ENCODE data around the gene XRCC3.

The XRCC3 gene

DNA sequence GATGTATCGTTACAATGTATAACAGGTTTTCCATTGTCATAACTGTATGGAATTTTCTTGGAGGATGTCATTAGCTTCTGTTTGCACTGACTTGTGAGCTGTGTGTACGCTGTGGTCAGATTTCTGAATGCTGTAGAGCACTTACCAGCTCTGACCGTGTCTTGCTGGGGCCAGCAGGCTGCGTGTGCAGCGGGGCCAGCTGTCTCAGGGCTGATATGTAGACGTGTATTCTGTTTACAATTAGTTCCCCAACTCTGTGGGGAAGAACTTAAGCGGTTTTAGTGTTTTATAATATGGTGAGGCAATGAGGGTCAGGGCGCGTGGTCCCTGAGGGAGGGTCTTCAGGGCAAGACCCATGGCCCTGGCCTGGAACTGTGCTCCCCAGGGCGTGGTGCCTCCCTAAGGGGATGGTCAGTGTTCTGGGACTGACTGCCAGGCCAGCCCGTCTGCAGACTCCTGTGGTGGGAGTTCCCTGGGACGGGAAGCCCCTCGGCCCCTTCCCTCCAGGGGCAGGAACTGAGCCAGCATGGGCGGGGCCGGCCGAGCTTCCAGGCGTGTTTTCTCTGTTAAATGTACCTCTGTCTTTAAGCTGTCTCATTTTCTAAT lies 18.7 kb downstream of the XRCC3 start:
- H3K4me3 ChIP-seq (ENCODE audit: low read depth, low read length): no peak overlapping the region
- DNase-seq (ENCODE audit: low read depth): no peak

DNA sequence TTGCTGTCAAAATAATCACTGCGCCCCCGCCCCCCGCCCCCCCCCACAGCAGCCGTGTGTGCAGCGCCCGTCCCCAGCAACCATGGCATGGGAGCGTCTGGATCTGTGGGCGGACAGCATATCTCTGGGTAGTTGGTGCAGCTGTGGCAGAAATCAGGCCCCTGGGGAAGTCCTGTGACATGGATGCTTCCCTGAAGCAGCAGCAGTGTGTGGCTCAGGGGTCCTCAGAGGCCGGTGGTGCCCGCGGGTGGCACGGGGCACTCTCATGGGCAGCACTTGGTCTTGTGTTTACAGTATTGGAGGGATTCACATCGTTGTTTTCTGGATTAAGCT lies 19.2 kb downstream of the XRCC3 start:
- no peak overlapping the region for H3K4me3 ChIP-seq (ENCODE audit: low read depth, low read length)
- DNase-seq (ENCODE audit: low read depth): no peak
- no peak for TF ChIP-seq CTCF (IDR thresholded peaks at IDR 0.05; ENCODE audit: control insufficient read depth, extremely low read depth, insufficient read depth)

More for the DNA sequence above, 18.7 kb downstream of the XRCC3 start:
- TF ChIP-seq CTCF (IDR thresholded peaks at IDR 0.05; ENCODE audit: control insufficient read depth, extremely low read depth, insufficient read depth): no peak

DNA sequence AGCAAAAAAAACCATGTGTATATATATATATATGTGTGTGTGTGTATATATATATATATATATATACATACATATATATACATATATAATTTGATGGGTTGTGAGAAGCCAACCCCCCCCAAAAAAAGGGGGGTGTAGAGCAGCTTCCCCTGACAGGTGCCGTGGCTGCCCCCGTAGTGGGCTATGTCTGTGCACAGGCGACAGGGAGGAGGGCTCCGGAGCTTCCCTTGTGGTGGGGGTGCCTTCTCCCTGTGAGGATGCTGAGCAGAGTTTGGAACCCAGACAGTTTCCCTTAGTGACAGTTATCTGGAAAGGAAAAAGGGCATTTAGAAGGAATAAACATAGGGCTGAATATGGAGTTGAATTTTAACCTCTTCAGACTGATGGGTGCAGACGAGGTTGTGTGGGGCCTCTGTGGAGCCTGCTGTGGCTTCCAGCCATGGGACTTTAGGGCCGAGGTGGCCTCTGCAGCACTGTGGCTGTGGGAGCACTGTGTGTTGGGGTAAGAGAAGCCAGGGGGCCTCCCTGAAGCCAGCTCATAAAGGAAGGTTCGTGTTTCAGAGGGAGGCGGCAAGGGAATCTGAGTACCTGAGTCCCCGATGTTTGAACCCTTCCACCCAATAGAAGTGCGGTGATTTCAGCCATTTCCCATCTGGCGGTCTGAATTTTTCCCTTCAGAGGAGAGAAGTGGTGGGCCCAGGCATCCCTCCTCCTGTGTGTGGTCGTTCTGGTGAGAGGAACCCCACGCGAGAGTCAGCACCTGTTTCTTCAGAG lies 19.8 kb downstream of the XRCC3 start:
- TF ChIP-seq CTCF (IDR thresholded peaks at IDR 0.05; ENCODE audit: control insufficient read depth, extremely low read depth, insufficient read depth): no peak
- DNase-seq (ENCODE audit: low read depth): no peak
- no peak overlapping the region for H3K4me3 ChIP-seq (ENCODE audit: low read depth, low read length)

DNA sequence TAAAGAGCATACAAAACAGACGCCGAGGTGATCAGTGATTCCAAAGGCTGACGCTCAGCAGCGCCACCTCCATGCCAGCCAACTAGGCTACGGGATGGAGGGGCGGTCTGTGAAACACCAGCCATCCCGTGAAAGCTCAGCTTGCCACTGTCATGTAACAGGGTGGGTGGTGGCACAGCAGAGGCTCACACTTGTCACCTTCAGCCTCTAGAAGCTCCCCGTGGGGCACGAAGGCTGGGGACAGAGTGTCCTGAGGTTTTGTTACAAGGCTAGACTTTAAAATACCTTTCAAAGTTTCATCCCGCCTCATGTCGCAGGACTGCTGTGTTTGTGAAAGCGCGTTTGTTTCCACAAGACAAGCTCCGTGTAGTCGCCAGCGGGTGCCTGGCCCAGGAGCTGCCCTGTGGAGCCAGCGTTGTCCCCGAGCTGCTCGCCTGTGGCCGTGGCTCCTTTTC lies 20.7 kb downstream of the XRCC3 start:
- no peak for DNase-seq (ENCODE audit: low read depth)
- no peak for TF ChIP-seq CTCF (IDR thresholded peaks at IDR 0.05; ENCODE audit: control insufficient read depth, extremely low read depth, insufficient read depth)

DNA sequence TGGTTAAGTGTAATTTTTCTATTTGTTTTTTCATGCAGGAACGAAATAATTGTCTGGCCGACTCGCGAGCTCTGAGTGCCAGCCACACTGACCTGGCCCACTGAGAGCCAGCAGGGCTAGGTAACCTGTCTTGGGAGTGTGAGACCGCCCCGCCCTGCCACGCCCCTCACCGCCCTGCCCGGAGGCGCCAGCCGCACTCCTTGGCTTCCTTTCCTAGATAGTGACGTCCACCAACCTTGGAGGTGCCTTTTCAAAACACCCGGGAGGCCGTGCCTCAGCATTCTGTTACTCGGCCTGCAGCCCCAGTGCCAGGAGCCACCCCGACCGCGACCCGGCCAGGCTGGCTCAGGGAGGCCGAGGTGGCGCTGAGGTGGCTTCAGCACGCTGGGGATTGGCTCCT lies 21.7 kb downstream of the XRCC3 start:
- peak; percentile 86 for DNase-seq (ENCODE audit: low read depth)
- H3K4me3 ChIP-seq (ENCODE audit: low read depth, low read length): no peak overlapping the region
- TF ChIP-seq CTCF (IDR thresholded peaks at IDR 0.05; ENCODE audit: control insufficient read depth, extremely low read depth, insufficient read depth): no peak

More for the DNA sequence above, 20.7 kb downstream of the XRCC3 start:
- H3K4me3 ChIP-seq (ENCODE audit: low read depth, low read length): no peak overlapping the region

GRCh38 chr14:103692871-103693270 lies 22.4 kb downstream of the XRCC3 start:
- no peak for DNase-seq (ENCODE audit: low read depth)
- TF ChIP-seq CTCF (IDR thresholded peaks at IDR 0.05; ENCODE audit: control insufficient read depth, extremely low read depth, insufficient read depth): no peak
- no peak overlapping the region for H3K4me3 ChIP-seq (ENCODE audit: low read depth, low read length)

Measured in LNCaP clone FGC (cell line).